Prostate gland (tissue), 2 donors: ENCODE results near the gene SUN1. TPM values are rescaled to one million over a fixed set of nuclear protein-coding genes. Genes with fewer than 3 reads are reported as not detected.
"Not testable (repeated sequence)": the region's sequence is repeated elsewhere in the genome, so short reads cannot be mapped to it uniquely, and the experiment has no call there.

ENCODE experiments used
- DNase-seq: peaks from one replicate; pipeline ENCODE4 v3.0.0-alpha.2; 2019; ENCODE audit warnings: low spot score
- H3K27ac ChIP-seq, 2 donors: fragments of 200-600 bp; sonication (generic); 2 replicates each; pipeline ENCODE4 v1.5.1; 2017 to 2019
- H3K27me3 ChIP-seq: fragments of 200-600 bp; sonication (generic); replicated peaks from 2 replicates; pipeline ENCODE4 v1.5.1; 2019; ENCODE audit not compliant: insufficient read depth
- H3K36me3 ChIP-seq, 2 donors: fragments of 200-600 bp; sonication (generic); 1 replicate in 1 of 2; 2 replicates in 1 of 2; pipeline versions ENCODE4 v1.5.1 to v1.8.1; 2017 to 2019
- H3K4me1 ChIP-seq: fragments of 200-600 bp; sonication (generic); replicated peaks from 2 replicates; pipeline ENCODE4 v1.5.1; 2019
- H3K4me3 ChIP-seq, 2 donors: fragments of 200-600 bp; sonication (generic); 2 replicates each; pipeline ENCODE4 v1.5.1; 2017 to 2019
- H3K9me3 ChIP-seq: fragments of 200-600 bp; sonication (generic); 2 replicates; pipeline ENCODE4 v1.5.1; 2017
- CTCF ChIP-seq, 4 experiments: fragments of 200-600 bp in 2 of 4; fragments of 450-650 bp in 2 of 4; sonication (generic) in 2 of 4; IDR thresholded peaks; 1 replicate in 3 of 4; 2 replicates in 1 of 4; pipeline ENCODE4 v1.5.1; 2016 to 2019; ENCODE audit warnings: antibody characterized with exemption in 4 of 4, mild to moderate bottlenecking in 2 of 4, moderate library complexity in 2 of 4
- POLR2A ChIP-seq: fragments of 450-650 bp; IDR thresholded peaks from one replicate; pipeline ENCODE4 v1.6.1; 2016; ENCODE audit warnings: antibody characterized with exemption, mild to moderate bottlenecking
- POLR2AphosphoS5 ChIP-seq: sonication (generic); formaldehyde crosslinking; IDR thresholded peaks from one replicate; pipeline ENCODE4 v1.6.1; 2017; ENCODE audit warnings: antibody characterized with exemption
- WGBS: methylation state at CpG from one replicate; pipeline ENCODE4 v1.1.5; 2018; 5-methylcytosine and 5-hydroxymethylcytosine counted together
- intact Hi-C: fragments of 100-400 bp; cut with DNase I; formaldehyde crosslinking; loops from one replicate; pipeline ENCODE4 v1.14.2; 2022
- total RNA-seq, 2 donors: library from RNA; depleted of rRNA; stranded (reverse); fragments of >200 nt; gene quantifications; one replicate each; pipeline ENCODE4 v1.1.0, GENCODE V29; 2016

SUN1 gene
- total RNA-seq, 2 donors from 2014 or later: 106 to 177 TPM

- DNase-seq: no peak
- no peak for TF ChIP-seq POLR2AphosphoS5
- no peak for TF ChIP-seq CTCF (IDR thresholded peaks at IDR 0.05)
- no peak for TF ChIP-seq POLR2A
- intact Hi-C loops: no loop called here
- Histone ChIP-seq H3K27me3 (no peaks in the 10 kb centered on the region), H3K27ac (no peak overlapping the region), H3K9me3 (no peaks in the 10 kb centered on the region), H3K36me3 (no peaks in the 10 kb centered on the region), H3K4me1 (no peaks in the 10 kb centered on the region), H3K4me3 (no peak overlapping the region)
- 91% methylated on average over 5 of the region's 5 CpGs for WGBS
Observed at GRCh38 chr7:794207-794606, 38.1 kb upstream of the SUN1 start.

DNA sequence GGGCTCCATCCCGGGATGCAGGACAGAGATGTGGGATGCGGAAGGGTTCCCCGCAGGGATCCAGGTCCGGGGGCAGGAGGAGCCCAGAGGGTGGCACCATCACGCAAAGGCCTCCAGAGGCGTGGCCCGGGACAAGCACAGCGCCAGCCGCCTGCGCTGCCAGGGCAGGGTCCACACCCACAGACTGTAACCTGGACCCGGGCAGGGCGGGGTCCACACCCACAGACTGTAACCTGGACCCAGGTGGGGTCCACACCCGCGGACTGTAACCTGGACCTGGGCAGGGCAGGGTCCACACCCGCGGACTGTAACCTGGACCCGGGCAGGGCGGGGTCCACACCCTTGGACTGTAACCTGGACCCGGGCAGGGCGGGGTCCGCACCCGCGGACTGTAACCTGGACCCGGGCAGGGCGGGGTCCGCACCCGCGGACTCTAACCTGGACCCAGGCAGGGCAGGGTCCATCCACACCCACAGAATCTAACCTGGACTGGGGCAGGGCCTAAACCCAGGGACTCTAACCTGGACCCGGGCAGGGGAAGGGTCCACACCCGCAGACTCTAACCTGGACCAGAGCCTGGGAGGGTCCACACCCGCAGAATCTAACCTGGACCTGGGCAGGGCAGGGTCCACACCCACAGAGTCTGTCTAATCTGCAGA is 37.5 kb upstream of the SUN1 start:
- Histone ChIP-seq H3K4me3 (no peak overlapping the region), H3K36me3 (no peaks in the 10 kb centered on the region), H3K4me1 (no peaks in the 10 kb centered on the region), H3K27ac (no peak overlapping the region), H3K9me3 (no peaks in the 10 kb centered on the region), H3K27me3 (no peaks in the 10 kb centered on the region)
- TF ChIP-seq POLR2AphosphoS5: no peak
- TF ChIP-seq CTCF (IDR thresholded peaks at IDR 0.05): no peak
- TF ChIP-seq POLR2A: no peak
- no peak for DNase-seq
- WGBS: 96% methylated on average over 28 of the region's 31 CpGs
- intact Hi-C loops: no loop called here

- WGBS: 87% methylated on average over 8 of the region's 10 CpGs
- H3K36me3 ChIP-seq, H3K27ac ChIP-seq, intact Hi-C loops, H3K9me3 ChIP-seq, H3K4me1 ChIP-seq, H3K27me3 ChIP-seq, H3K4me3 ChIP-seq, DNase-seq: not testable (repeated sequence)
Observed at GRCh38 chr7:796434-797169, 35.7 kb upstream of the SUN1 start.

DNA sequence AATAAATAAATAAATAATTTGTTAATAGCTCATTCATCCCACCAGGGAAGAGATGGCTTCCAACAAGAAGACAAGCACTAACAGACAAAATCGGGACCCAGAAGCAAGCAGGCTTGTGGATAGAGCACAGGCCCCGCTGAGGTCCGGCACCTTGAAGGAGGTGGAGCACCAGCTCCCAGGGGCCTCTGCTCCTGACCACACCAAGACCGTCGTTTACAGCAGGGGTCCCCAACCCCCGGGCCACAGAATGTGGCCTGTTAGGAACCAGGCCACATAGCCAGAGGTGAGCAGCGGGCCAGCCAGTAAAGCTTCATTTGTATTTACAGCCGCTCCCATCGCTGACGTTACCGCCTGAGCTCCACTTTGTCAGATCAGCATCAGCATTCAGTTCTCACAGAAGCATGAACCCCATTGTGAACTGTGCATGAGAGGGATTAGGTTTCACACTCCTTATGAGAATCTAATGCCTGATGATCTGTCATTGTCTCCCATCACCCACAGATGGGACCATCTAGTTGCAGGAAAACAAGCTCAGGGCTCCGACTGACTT is 33.3 kb upstream of the SUN1 start:
- Histone ChIP-seq H3K27ac (no peak overlapping the region), H3K36me3 (no peaks in the 10 kb centered on the region), H3K9me3 (no peaks in the 10 kb centered on the region), H3K4me3 (no peak overlapping the region), H3K27me3 (no peaks in the 10 kb centered on the region), H3K4me1 (peaks cover 4% of the 10 kb centered on the region)
- WGBS: 95% methylated on average over 12 of the region's 12 CpGs
- TF ChIP-seq POLR2A (no peak), CTCF (IDR thresholded peaks at IDR 0.05) (no peak)
- intact Hi-C loops: no loop called here
- no peak for DNase-seq

GRCh38 chr7:800692-801091 is 31.6 kb upstream of the SUN1 start:
- 78% methylated on average over 7 of the region's 7 CpGs for WGBS
- DNase-seq: no peak
- intact Hi-C loops: no loop called here

GRCh38 chr7:801351-801750 is 30.9 kb upstream of the SUN1 start:
- 96% methylated on average over 6 of the region's 6 CpGs for WGBS
- H3K36me3 ChIP-seq, H3K27me3 ChIP-seq, H3K27ac ChIP-seq, H3K4me3 ChIP-seq, H3K9me3 ChIP-seq, H3K4me1 ChIP-seq, intact Hi-C loops, DNase-seq: not testable (repeated sequence)

More at GRCh38 chr7:800692-801091, 31.6 kb upstream of the SUN1 start:
- Histone ChIP-seq H3K27me3 (no peaks in the 10 kb centered on the region), H3K4me3 (no peak overlapping the region), H3K27ac (no peak overlapping the region), H3K4me1 (peaks cover 4% of the 10 kb centered on the region), H3K36me3 (no peaks in the 10 kb centered on the region), H3K9me3 (no peaks in the 10 kb centered on the region)
- TF ChIP-seq POLR2A (no peak), POLR2AphosphoS5 (no peak), CTCF (IDR thresholded peaks at IDR 0.05) (no peak)
